Coronary artery (tissue), 2 donors: Measurements from ENCODE around the gene RFTN1.

Experiments
- DNase-seq: peaks from one replicate; pipeline ENCODE4 v3.0.0-alpha.2; 2017; ENCODE audit warnings: low spot score
- H3K27ac ChIP-seq, 2 donors: fragments of 200-600 bp; sonication (generic); one replicate each; pipeline ENCODE4 v1.5.1; 2016 to 2019
- H3K4me3 ChIP-seq: fragments of 200-600 bp; sonication (generic); 2 replicates; pipeline ENCODE4 v1.5.1; 2016; ENCODE audit warnings: mild to moderate bottlenecking, moderate library complexity
- CTCF ChIP-seq: fragments of 200-600 bp; sonication (generic); IDR thresholded peaks from one replicate; pipeline ENCODE4 v1.5.1; 2019; ENCODE audit warnings: antibody characterized with exemption

Gene RFTN1

GRCh38 chr3:16402451-16402850 lies 111.0 kb downstream of the RFTN1 start:
- Histone ChIP-seq H3K4me3 (no peak overlapping the region), H3K27ac (no peak overlapping the region)
- DNase-seq = no peak
- no peak for TF ChIP-seq CTCF

DNA sequence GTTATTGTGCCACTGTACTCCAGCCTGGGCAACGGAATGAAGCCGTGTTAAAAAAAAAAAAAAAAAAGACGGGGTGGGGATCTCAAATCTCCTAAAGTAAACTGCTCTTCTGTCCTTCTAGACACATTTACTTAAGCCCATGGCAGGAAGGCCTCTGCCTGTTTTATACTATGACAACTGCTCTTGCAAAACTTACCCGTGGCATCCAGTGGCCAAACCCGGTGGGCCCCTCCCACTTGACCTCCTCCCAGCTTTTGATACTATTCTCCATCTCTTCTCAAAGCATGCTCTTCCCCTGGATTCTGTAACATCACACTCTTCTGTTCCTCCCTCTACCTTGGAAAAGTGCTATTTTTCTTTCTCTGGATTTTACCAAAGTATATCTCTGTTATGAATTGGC lies 112.2 kb downstream of the RFTN1 start:
- TF ChIP-seq CTCF = no peak
- DNase-seq = no peak
- no peak overlapping the region for H3K4me3 ChIP-seq
- no peak overlapping the region for H3K27ac ChIP-seq

- peak overlapping the region in 1 of 2 donors; percentile 19 for H3K27ac ChIP-seq
These were observed 113.2 kb downstream of the RFTN1 start for GRCh38 chr3:16400106-16400931.

GRCh38 chr3:16399473-16399872 lies 114.0 kb downstream of the RFTN1 start:
- no peak for DNase-seq
- peak overlapping the region in 1 of 2 donors; percentile 19 for H3K27ac ChIP-seq
- no peak overlapping the region for H3K4me3 ChIP-seq
- no peak for TF ChIP-seq CTCF

More at GRCh38 chr3:16400106-16400931, 113.2 kb downstream of the RFTN1 start:
- no peak for TF ChIP-seq CTCF
- no peak overlapping the region for H3K4me3 ChIP-seq
- no peak for DNase-seq

DNA sequence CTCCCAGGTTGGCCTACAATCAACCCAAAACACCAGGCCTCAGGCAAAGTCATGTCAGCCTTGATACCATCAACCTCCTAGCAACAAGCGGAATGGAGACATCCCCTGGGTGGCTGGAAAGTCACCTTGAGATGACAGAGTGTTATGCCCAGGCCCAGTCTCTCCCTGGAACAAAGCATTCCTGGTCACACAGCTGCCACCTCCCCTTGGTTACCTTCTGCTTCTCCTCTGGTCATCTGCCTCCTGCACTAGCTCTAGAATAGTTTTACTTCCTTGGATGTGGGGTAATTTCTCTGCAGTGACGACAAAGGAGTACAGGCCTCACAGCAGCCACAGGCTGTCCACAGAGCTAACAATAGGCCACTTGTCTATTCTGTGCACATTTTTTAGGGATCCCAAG lies 114.9 kb downstream of the RFTN1 start:
- H3K27ac ChIP-seq = peak overlapping the region in 1 of 2 donors; percentile 55
- DNase-seq = no peak
- TF ChIP-seq CTCF = no peak
- no peak overlapping the region for H3K4me3 ChIP-seq

- DNase-seq = no peak
- TF ChIP-seq CTCF = no peak
- Histone ChIP-seq H3K4me3 (no peak overlapping the region), H3K27ac (no peak overlapping the region)
These were observed 117.3 kb downstream of the RFTN1 start for GRCh38 chr3:16396202-16396601.

GRCh38 chr3:16395212-16395611 lies 118.3 kb downstream of the RFTN1 start:
- Histone ChIP-seq H3K4me3 (no peak overlapping the region), H3K27ac (no peak overlapping the region)
- TF ChIP-seq CTCF = no peak
- DNase-seq = no peak
